Muscle layer of colon (tissue), 2 donors: ENCODE data around the gene CA5A.
"Not testable (repeated sequence)": the region's sequence is repeated elsewhere in the genome, so short reads cannot be mapped to it uniquely, and the experiment has no call there.

ENCODE experiments used
- H3K27ac ChIP-seq: one replicate; pipeline ENCODE4 v1.7.0; 2013; ENCODE audit warnings: low read depth, mild to moderate bottlenecking, low read length, moderate library complexity
- H3K27me3 ChIP-seq, 2 donors: one replicate each; pipeline ENCODE4 v1.7.0; 2013; ENCODE audit warnings: low read length in 2 of 2, mild to moderate bottlenecking in 2 of 2; ENCODE audit not compliant: insufficient read depth in 2 of 2, control insufficient read depth in 1 of 2
- H3K36me3 ChIP-seq: one replicate; pipeline ENCODE4 v1.7.0; 2013; ENCODE audit warnings: mild to moderate bottlenecking, low read length; ENCODE audit not compliant: insufficient read depth
- H3K4me1 ChIP-seq: one replicate; pipeline ENCODE4 v1.7.0; 2013; ENCODE audit warnings: mild to moderate bottlenecking, low read length; ENCODE audit not compliant: insufficient read depth
- H3K4me3 ChIP-seq, 2 donors: one replicate each; pipeline ENCODE4 v1.7.0; 2013; ENCODE audit warnings: low read length in 2 of 2, low read depth in 1 of 2, mild to moderate bottlenecking in 1 of 2, moderate library complexity in 1 of 2
- H3K9ac ChIP-seq: one replicate; pipeline ENCODE4 v1.7.0; 2013; ENCODE audit warnings: low read length
- H3K9me3 ChIP-seq: one replicate; pipeline ENCODE4 v1.7.0; 2013; ENCODE audit warnings: mild to moderate bottlenecking, low read length
- donor health status: abdominal sarcoma.
- donor health status: Adenocarcinoma of cecum.

CA5A gene

DNA sequence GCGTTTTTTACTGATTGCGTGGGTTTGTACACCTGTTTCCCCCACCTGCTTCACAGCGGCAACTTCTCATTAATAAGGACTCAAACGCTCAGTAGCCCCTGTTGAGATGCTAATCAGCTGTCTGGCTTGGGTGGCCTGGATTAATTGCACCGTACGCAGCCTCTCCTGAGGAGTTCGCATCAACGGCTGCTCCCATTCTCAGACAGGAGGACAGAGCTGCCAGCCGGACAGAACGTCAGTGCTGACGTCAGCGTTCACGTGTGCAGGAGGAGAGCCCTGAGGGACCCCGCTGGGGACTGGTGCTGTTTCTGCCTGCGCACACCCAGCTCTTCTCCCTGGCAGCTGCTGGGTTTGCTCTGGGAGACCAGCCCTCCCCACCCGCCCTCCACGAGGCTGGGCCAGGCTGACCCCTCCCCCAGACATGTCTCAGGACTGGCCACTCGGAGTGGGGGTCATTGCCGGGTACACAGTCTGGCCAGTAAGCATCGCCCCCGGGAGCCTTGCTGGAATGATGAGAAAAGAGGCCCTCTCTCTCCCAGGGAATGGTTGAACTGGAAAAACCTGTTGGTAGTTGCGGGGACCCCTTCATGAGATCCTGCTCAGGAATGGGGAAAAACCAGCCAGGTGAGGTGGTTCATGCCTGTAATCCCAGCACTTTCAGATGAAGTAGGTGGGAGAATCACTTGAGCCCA is 9.2 kb upstream of the CA5A start:
- Histone ChIP-seq H3K27me3 (no peaks in the 10 kb centered on the region), H3K36me3 (no peaks in the 10 kb centered on the region), H3K9me3 (no peaks in the 10 kb centered on the region), H3K9ac (peak overlapping the region; percentile 60), H3K27ac (peak overlapping the region; percentile 81), H3K4me1 (no peaks in the 10 kb centered on the region), H3K4me3 (peak overlapping the region; percentile 3 to 58)

DNA sequence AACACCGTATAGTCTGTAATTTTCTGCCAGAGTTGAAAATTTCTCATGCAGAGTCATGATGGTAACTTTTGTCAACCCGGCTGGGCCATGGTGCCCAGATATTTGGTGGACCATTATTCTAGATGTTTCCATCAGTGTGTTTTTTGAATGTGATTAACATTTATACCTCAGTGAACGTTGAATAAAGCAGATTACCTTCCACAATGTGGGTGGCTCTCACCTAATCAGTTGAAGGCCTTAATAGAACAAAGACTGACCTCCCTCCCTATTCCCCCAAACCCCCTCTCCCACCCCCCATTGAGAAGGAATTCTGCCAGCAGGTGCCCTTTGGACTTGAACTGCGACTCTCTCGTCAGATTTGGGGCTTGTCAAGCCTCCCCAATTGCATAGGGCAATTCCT is 6.4 kb upstream of the CA5A start:
- Histone ChIP-seq H3K9ac (no peak overlapping the region), H3K9me3 (no peaks in the 10 kb centered on the region), H3K36me3 (no peaks in the 10 kb centered on the region)

DNA sequence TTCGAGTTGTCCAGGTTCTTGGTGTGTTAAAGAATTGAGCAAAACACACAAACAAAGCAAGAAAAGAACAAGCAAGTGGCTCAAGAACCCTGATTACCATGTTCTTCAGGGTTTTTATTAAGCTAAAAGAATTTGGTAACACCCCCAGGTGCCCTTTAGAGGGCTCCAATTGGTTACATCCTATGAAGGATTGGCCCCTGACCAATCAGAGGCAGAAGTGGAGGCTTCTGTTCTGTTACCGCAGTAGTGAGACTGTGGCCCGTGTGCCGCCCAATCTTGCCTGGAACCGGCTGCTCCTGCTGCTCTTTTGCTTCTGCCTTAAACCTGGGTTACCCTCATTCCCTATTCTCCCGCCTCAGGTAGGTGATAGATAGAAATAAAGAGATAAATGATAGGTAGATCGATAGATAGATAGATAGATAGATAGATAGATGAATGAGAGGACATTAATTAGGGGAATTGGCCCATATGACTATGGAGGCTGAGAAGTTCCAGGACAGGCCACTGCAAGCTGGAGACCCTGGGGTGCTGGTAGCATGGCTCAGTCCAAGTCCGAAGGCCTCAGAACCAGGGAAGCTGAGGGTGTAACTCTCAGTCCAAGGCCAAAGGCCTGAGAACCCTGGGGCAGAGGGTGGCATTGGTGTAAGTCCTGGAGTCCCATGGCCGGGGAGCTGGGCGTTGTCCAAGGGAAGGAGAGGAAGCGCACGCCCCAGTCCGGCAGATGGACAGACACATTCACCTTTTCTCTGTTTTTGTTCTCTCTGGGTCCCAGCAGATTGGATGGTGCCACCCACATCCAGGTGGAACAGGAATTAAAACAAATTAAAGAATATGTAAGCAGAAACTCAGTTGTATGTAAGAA is 3.5 kb upstream of the CA5A start:
- Histone ChIP-seq H3K9me3 (no peaks in the 10 kb centered on the region), H3K36me3 (no peaks in the 10 kb centered on the region), H3K4me1 (no peaks in the 10 kb centered on the region), H3K27ac (no peak overlapping the region), H3K27me3 (no peaks in the 10 kb centered on the region), H3K4me3 (no peak overlapping the region), H3K9ac (no peak overlapping the region)

More for the DNA sequence above, 6.4 kb upstream of the CA5A start:
- Histone ChIP-seq H3K4me1 (no peaks in the 10 kb centered on the region), H3K27ac (no peak overlapping the region), H3K27me3 (no peaks in the 10 kb centered on the region), H3K4me3 (no peak overlapping the region)

DNA sequence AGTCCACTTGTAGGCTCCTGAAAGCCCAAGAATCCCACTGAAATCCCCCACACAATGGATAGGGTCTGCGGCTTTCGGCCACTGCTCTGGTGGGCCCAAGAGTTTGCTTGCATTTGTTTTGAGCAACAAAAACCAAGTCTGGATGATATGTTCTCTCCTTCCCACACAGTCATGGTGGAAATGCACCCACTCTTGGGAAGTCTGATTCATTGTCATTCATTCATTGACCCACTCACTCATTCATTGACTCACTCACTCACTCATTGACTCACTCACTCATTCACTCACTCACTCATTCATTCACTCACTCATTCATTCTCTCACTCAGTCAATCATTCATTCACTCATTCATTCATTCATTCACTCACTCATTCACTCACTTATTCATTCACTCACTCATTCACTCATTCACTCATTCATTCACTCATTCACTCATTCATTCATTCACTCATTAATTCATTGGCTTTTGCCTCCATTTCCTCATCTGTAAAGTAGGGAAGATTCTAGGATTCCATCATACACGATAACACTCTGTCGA is 2.2 kb upstream of the CA5A start:
- H3K9me3 ChIP-seq, result no peaks in the 10 kb centered on the region
- H3K9ac ChIP-seq, result no peak overlapping the region
- H3K4me1 ChIP-seq, result no peaks in the 10 kb centered on the region
- no peaks in the 10 kb centered on the region for H3K36me3 ChIP-seq
- no peak overlapping the region for H3K27ac ChIP-seq
- no peaks in the 10 kb centered on the region for H3K27me3 ChIP-seq
- H3K4me3 ChIP-seq, result no peak overlapping the region

DNA sequence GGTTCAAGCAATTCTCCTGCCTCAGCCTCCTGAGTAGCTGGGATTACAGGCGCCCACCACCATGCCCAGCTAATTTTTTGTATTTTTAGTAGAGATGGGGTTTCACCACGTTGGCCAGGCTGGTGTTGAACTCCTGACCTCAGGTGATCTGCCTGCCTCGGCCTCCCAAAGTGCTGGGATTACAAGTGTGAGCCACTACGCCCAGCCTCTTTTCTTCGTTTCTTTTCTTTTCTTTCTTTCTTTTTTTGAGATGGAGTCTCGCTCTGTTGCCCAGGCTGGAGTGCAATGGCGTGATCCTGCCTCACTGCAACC is 858 bp upstream of the CA5A start:
- H3K27me3 ChIP-seq, H3K27ac ChIP-seq, H3K4me3 ChIP-seq, H3K4me1 ChIP-seq, H3K9me3 ChIP-seq, H3K9ac ChIP-seq, H3K36me3 ChIP-seq: not testable (repeated sequence)

DNA sequence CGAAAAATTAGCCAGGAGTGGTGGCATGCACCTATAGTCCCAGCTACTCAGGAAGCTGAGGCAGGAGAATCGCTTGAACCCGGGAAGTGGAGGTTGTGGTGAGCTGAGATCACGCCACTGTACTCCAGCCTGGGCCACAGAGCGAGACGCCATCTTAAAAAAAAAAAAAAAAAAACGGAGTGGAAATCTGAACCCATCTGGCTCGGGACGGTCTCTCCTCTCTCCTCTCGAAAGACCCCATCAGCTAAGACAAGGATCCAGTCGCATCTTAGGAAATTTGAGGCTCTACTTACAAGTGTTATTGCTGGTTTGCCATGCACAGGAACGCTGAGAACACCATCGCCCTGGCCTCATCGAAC is 334 bp downstream of the CA5A start:
- H3K27me3 ChIP-seq, H3K27ac ChIP-seq, H3K9ac ChIP-seq, H3K9me3 ChIP-seq, H3K36me3 ChIP-seq, H3K4me3 ChIP-seq, H3K4me1 ChIP-seq: not testable (repeated sequence)

DNA sequence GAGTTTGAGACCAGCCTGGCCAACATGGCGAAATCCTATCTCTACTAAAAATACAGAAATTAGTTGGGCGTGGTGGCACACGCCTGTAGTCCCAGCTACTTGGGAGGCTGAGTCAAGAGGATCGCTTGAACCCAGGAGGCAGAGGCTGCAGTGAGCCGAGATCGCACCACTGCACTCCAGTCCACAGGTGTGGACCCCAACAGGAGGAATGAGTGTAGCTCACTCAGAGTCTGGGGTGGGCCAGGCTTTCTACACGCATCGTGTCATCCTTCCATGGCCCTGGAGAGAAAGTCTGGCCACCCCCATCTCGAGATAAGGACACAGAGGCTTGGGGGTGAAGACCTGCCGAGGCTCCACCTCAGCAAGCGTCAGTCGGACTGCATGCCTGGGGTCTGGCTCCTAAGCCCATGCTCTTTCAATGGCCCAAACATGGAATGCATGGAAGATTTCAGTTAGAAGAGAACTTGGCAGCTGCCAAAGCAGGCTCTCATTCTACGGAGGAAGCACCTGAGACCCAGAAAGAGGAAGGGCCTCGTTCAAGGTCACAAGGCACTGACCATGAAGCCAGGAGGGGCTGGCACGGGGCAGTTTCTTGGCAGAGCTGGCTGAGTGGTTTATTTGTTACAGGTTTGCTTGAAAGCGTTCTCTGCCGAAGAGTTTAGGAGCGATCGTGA is 1.4 kb downstream of the CA5A start:
- H3K36me3 ChIP-seq, H3K27me3 ChIP-seq, H3K9ac ChIP-seq, H3K4me1 ChIP-seq, H3K4me3 ChIP-seq, H3K27ac ChIP-seq, H3K9me3 ChIP-seq: not testable (repeated sequence)

DNA sequence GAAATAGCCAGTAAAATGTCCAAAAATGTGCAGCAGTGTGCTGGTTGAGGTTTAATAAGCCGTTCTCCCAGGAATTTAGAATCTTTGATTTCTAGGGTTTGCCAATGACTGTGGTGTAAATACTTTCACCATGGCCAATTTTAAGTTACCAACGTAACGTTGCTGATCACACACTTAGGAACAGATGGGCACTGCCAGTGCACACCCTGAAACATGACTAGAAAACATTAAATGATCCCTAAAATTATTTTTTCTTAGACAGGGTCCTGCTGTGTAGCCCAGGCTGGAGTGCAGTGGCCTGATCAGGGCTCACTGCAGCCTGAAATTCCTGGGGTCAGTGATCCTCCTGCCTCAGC is 3.2 kb downstream of the CA5A start:
- Histone ChIP-seq H3K27me3 (no peaks in the 10 kb centered on the region), H3K36me3 (no peaks in the 10 kb centered on the region), H3K4me3 (no peak overlapping the region), H3K27ac (no peak overlapping the region), H3K9ac (no peak overlapping the region), H3K9me3 (no peaks in the 10 kb centered on the region), H3K4me1 (no peaks in the 10 kb centered on the region)

DNA sequence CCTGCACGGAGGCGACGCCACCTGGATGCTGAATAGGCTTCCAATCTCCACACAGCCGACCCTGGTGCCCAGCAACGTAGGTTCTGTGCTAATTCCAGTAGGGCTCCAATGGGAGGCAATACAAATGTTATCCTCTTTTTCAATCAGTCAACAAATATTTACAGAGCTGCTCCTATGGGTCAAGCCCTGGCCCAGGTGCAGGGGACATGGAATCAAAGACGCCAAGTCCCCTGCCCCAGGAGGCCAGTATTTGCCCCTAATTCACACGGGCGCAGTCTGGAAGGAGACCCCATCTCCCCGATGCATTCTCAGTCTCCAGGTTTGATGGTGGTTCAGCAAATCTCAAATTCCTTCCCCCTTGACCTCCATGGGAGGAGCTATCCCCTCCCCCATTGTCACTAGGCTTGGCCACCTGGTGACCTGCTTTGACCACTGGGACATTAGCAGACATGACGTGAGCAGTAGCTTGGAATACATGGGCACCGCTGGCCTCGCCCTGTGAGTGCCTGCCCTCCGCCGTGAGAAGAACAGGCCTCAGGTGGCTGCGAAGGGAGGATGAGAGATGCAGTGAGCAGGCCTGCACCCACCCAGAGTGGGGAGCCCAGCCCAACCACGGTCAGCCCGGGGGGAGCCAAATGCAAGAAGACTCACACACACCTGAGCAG is 3.7 kb downstream of the CA5A start:
- not testable (repeated sequence) for H3K9ac ChIP-seq, H3K36me3 ChIP-seq, H3K4me1 ChIP-seq, H3K9me3 ChIP-seq, H3K27ac ChIP-seq, H3K27me3 ChIP-seq, H3K4me3 ChIP-seq

DNA sequence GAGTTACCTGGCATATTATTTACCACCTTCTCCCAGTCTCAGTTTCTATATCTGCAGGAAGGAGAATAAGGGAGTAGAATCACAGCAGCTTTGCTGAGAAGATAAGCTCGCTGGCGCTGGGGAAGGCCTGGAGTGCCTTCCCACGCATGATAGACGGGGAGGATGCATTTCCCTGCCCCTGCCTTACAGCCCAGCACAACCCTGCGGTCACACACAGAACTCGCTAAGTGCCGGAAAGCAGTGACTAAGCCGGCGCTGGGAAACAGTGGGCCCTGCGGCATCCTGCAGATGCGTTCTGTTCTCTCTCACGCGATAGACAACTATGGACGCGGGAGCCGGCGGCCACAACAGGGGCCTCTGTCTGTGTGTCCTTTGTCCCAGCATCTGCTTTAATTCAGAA is 4.8 kb downstream of the CA5A start:
- no peaks in the 10 kb centered on the region for H3K4me1 ChIP-seq
- H3K4me3 ChIP-seq, result no peak overlapping the region
- H3K36me3 ChIP-seq, result no peaks in the 10 kb centered on the region
- H3K9me3 ChIP-seq, result no peaks in the 10 kb centered on the region
- H3K27ac ChIP-seq, result no peak overlapping the region
- no peaks in the 10 kb centered on the region for H3K27me3 ChIP-seq
- no peak overlapping the region for H3K9ac ChIP-seq

DNA sequence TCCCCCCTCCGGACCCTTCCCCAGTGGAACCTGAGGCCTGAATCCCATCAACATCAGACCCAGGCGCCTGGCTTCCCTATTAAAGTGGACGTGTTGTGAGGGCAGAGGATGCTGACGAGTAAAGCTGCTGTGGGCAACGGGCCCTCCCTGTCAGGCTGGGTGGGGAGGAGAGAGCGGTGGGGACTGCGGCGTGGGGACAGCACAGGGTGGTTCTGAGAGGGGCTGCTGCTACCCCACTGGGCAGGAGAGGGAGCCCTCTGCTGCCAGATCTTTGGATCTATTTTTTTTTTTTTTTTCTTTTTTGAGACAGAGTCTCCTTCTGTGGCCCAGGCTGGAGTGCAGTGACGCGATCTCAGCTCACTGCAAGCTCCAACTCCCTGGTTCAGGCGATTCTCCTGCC is 5.9 kb downstream of the CA5A start:
- H3K9me3 ChIP-seq, result no peaks in the 10 kb centered on the region
- no peaks in the 10 kb centered on the region for H3K36me3 ChIP-seq
- no peak overlapping the region for H3K9ac ChIP-seq
- H3K27ac ChIP-seq, result no peak overlapping the region
- no peaks in the 10 kb centered on the region for H3K4me1 ChIP-seq
- no peaks in the 10 kb centered on the region for H3K27me3 ChIP-seq
- no peak overlapping the region for H3K4me3 ChIP-seq
